LoVo (cell line): ENCODE measurements around the gene TBC1D22A.

Source experiments
- DNase-seq: peaks from one replicate; pipeline ENCODE4 v3.0.0-alpha.2; 2016; ENCODE audit warnings: low spot score

The TBC1D22A gene

DNA sequence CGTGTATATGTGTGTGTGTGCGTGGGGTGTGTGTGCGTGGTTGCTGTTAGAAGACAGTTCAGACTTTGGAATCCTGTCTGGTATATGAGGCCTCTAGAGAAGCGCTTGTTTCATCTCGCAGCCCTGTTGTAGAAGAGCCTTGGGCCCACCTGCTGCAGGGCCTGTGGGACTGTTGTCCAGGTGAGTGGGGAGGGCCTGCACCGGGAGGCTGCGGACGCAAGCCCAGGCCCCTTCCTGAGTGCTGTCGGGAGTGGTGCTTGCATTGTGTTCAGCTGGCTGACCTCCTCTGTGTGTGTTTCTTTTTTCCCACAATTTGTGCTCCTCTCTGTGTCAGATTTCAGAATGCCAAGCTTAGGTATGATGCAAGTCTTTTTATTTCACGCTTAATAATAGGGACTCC lies 128.4 kb downstream of the TBC1D22A start:
- DNase-seq = no peak

DNA sequence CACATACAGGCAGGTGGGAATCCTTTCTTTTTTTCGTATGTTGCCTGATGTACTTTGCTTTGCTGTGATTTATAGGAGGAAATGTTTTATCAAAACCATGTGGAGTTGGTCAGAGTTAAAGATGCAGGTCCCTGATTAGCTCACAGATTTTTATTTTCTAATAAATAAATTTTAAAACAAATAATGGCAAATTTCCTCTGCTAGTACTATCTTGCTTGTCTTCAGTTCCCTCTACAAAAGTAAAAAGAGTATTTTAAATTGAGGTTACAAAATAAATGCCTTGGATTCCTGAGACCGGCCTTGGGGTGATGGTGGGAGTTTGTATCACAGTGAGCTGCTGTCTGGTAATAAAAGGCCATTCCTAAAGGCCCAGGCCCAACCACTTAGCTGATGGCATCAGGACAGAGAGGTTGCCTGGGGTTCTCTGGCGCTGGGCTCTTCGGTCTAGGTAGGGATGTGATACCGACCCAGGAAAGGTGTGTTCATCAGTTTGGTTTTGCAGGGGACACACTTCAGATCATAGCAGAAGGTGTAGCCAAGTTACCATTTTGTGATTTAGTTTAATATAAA lies 129.0 kb downstream of the TBC1D22A start:
- DNase-seq = no peak

DNA sequence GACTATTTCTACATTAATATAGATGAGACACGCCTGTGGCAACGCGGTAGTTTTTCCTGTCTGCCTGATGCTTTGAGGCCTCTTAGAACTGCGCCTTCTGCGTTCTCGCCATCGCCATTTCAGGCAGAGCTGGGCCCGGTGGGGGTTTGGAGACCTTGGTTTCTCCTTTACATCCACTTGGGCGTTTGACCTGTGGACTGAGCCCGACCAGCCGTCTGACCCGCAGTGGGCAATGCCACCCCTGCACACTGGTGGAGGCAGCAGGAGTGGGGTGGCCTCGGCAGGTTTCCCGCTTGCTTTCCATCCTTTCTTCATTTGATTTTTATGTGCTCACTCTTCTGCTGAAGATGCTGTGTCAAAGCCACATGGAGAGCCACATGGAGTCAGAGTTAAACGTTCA lies 130.4 kb downstream of the TBC1D22A start:
- no peak for DNase-seq

DNA sequence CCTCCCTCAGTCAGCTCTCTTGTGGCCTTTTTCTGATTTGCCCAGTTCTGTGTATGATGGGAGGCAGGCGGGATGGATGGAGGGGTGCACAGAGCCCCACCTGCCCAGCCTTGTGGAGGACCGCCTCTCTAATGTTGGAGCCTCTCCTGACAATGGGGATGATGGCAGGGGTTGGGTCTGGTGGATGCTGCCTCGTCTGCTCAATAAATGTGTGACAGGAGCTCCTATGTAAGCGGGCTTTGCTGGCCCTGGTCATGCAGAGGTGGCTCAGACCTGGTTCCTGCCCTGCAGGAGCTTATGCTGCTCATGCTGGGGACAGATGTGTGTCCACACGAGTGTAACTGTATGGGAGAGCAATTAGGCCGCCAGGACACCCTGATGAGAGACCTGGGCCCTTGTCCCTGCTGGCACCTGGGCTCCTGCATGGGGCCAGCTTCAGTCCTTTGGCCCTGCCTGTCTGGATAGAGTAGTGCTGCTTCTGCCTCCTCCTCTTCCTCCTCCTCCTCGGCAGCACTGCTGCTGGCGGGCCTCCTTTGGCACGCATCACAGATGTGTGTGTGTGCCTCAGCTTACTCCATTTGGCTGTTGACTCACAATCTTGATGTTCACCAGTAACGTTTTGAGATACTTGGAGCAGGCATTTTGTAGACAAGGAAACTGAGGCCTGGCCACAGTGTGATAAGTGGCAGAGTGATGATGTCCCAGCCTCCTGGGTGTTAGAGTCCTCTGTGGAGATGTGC lies 131.0 kb downstream of the TBC1D22A start:
- no peak for DNase-seq

DNA sequence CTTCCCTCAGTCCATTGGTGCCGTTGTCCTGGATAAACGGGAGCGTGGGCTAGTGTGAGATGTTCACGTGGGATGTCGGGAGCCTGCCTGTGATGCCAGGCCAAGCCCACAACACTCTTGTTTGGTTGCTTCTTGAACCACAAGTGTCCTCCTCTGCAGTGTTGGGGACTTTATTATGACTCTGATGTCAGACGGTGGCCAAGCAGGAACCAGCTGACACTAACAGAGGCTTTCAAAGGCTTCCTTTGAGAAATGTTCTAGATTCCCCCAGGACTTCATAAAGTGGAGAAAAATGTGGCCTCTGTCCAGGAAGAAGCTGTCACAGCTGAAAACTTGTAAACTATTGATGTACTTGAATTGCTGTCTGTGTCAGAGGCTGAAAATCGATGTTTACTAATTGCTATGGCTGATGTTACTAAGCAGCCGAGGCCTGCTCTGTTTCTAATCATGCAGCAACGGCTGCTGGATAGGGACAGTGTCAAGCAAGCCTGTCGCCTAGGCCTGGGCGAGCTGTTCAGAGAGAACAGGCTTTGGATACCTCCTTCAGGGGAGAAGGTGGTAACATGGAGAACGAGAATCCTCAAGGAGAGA lies 131.7 kb downstream of the TBC1D22A start:
- no peak for DNase-seq

DNA sequence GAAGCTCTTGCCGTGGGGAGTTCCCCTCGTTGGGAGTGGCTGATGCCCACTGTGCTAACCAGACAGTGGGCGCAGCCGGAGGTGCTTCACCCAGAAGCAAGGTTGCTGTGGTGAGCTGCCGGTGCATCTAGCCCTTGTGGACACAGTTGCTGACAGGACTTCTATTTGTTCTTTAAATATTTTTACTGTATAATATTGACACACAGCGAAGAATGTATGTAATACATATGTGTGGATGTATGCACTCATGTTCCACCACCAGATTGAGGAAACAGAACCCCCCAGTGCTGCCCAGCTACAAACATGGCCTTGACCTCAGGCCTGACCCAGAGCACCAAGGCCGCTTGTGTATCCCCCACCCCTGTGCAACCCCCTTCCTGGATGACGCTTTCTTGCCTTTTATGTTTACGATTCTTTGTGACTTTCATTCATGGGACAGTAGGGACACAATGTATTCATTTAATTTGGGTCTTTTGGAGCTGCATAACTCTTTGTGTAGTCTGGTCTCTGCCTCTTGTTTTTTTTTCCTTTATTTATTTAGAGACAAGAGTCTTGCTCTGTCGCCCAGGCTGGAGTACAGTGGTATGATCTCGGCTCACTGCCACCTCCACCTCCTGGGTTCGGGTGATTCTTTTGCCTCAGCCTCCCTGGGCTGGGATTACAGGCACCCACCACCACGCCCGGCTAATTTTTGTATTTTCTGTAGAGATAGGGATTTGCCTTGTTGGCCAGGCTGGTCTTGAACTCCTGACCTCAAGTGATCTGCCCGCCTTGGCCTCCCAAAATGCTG lies 132.6 kb downstream of the TBC1D22A start:
- no peak for DNase-seq

DNA sequence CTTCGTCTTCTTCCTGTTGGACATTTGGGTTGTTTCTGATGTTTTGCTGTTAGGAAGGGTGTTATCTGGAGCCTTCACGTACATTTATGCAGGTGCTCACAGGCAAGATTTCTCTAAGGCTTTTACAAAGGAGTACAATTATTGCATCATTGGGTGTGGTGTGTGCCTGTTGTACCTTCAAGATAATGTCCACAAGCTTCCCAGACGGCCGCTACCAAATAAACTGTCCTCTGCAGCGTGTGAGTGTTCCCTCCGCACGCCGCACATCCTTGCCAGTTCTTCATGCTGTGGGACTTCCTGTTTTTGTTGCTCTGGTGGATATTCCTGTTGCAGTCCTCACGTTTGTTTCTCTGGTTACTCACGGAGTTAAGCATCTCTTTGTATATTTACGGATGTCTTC lies 133.3 kb downstream of the TBC1D22A start:
- DNase-seq = no peak

DNA sequence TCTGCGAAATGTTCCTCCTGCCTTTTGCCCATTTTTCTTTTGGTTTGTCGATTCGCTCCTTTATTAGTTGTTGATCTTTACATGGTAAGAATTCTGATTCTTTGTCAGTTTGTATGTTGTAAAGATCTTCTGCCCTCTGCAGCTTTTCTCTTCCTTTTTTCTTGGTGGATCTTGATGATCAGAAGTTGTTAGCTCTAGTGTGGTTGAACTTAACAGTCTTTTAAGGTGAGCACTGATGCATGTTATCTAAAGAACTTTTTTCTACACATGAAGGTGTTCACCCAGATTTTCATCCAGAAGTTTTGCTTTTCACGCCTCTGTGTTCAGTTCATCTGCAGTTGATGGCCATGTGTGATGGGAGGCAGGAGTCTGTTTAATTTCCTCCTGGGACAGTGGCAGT lies 133.7 kb downstream of the TBC1D22A start:
- no peak for DNase-seq

DNA sequence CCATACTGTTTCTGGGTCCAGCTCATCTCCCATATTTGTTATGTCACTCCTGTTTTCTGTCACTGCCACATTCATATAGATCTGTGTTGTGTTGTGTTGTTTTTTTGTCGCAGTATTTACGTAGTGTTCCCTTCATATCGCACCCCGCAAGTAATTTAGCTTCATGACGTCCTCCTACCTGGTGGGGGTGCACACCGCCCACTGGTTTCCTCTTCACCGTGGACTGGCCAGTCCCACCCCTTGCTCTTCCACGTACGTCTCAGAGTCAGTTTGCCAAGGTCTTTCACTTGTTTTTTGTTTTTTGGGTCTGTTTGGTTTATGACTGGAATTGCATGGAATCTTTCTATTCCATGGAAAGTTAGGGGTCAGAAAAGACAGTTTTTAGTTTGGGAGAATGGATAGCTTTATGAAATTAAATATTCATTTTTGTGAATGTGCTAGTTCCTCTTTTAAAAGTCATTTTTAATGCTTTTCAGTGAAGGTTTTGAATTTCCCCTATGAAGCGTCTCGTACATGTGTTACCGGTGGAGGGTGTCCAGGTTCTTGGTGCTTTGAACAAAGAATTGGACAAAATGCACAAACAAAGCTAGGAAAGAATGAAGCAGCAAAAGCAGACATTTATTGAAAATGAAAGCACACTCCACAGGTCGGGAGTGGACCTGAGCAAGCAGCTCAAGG lies 134.3 kb downstream of the TBC1D22A start:
- no peak for DNase-seq

DNA sequence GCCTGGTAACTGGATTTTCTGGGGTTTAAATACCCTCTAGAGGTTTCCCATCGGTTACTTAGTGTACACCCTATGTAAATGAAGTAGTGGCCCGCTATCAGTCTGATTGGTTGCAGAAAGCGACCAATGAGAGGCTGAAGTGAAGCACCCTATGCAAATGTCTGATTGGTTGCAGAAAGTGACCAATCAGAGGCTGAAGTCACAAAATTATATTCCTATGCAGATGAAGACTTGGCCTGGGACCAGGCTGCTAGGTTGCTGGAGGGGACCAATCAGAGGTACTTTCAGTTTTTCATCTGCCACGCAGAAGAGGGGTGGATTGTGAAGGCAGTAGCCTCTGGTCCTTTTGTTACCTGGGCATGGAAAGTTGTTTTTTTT lies 134.8 kb downstream of the TBC1D22A start:
- DNase-seq = no peak

DNA sequence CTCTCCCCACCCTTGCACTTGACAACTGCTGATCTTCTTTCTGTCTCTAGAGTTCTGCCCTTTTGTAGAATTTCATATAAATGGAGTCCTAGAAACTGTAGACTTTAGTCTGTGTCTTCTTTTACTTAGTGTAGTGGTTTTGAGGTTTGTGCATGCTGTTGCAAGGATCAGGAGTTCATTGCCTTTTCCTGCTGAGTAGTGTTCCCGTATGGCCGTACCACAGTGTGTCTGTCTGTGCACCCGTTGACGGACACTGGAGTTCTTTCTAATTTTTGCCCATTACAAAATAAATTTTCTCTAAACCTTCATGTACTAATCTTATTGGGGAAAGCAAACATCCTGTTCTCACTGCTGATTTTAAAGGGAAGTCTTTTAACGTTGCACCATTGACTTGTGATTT lies 138.1 kb downstream of the TBC1D22A start:
- no peak for DNase-seq

DNA sequence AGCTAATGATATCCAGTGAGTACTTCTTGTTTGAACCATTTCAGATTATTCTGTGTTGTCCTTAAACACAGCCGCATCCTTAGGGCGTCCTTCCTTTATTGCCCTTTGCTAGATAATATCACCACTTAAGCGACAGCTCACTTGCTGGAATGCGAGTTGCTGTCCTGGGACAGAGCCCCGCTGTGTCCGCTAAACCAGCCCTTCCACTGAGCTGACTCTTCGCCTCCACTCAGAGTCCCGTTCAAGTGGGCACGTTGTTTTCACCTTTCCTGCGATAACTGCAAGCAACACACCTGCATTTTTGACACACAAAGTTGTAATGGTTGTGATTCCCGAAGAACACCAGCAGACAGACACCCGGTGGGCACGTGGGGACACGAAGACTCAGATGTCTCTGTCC lies 140.0 kb downstream of the TBC1D22A start:
- no peak for DNase-seq

DNA sequence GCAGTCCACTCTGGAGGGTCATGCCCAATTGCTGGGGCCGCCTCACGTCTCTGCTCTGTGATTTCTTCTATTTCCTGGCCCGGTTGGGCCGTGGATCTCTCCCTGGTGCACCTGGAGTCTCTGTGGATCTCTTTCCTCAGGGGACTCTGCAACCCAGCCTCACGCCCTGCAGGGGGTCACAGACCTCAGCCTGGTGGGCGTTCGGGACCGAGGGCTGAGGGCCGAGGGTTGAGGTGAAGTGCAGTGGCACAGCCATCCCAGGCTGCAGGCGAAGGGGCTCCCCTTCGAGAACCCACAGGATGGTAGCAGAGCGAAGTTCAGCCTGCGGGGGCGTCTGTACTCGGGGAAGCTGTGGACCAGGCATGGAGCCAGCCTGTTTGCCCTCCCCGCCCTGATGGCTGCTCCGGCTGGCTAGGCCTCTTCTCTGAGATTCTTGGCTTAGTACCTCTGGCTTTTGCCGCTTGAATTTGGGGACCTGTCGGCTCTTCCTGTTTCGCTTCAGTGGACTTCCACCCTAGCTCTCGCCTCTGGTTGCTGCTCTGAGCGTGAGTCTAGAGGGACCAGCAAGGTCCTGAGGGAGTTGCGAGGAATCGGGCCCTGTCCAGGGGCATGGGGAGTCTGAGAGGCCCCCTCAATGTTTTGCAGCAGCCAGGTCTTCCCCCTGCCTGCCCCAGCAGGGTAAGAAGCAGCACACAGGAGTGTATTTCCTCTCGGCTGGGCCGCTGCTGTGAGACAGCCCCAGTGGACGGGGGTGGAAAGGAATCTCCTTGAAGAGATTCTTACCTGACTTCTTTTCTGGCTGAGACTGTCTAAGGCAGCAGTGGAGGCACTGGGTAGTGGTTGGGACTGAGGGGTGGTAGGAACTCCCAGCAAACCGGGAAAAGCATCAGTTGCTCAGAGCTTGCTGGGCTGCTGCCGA lies 140.8 kb downstream of the TBC1D22A start:
- no peak for DNase-seq

DNA sequence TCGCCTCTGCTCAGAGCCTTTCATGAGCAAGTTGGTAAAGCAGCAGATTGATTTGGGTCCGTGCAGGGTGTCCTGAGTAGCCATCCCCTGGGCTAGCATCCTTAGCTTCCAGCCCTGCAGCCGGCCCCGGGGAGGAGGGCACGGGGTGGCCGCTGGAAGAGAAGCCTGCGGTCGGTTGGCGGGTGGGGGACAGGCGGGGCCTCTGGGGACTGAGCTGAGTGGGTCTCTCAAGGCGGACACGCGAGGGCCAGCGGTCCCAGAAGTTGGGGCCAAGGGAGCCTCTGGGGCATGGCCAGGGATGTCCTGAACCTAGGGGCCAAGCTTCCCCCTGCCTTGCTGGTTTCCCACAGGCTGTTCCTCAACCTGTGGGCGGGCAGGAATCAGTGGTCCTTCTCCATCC lies 143.0 kb downstream of the TBC1D22A start:
- DNase-seq = no peak

DNA sequence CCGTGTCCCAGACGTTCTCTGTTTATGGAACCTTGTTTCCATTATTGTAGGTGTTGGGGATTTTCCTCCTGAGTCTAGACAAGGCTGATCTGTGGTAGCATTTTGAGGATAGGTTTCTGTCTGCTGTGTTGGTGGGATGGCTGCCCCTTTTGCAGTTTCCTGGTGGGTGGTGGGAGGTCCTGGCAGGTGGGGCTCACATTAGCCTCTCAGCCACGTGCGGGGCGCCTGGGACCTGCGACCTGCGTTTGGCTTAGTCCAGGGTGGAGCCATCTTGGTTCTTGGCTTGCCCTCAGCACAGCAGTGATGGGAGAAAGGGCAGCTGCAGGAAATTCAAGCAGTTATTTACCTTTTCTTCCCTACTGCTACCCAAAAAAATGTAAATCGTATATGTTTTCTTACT lies 143.4 kb downstream of the TBC1D22A start:
- no peak for DNase-seq

DNA sequence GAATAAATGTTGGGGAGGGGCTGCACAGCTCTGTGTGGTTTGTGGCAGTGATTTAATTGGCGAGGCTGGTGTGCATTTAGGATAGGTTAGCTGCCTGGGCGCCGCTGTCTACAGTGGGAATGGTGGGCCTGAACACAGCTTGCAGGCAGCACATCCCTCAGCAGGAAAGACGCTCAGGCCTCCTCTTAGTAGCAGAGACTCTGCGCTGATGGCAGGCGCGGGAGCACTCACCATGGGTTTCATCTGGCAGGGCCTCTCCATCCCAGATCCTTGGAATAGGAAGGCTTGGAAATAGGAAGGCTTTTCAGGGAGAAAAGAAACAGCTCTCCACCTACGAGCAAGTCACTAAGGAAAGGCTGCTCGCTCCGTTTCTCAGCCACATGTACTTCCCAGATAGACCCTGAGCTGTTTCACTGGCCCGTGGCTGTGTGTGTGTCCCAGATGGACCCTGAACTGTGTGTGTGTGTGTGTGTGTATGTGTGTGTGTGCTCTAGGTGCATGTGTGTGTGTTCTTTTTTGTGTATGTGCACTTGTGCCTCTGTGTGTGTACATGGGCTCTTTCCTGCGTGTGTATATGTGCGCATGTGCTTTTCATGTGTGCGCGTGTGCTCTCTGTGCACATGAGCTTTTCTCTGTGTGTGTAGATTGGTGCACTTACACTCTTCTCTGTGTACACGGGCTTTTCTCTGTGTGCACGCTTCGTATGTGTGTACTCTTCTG lies 144.0 kb downstream of the TBC1D22A start:
- DNase-seq = no peak

DNA sequence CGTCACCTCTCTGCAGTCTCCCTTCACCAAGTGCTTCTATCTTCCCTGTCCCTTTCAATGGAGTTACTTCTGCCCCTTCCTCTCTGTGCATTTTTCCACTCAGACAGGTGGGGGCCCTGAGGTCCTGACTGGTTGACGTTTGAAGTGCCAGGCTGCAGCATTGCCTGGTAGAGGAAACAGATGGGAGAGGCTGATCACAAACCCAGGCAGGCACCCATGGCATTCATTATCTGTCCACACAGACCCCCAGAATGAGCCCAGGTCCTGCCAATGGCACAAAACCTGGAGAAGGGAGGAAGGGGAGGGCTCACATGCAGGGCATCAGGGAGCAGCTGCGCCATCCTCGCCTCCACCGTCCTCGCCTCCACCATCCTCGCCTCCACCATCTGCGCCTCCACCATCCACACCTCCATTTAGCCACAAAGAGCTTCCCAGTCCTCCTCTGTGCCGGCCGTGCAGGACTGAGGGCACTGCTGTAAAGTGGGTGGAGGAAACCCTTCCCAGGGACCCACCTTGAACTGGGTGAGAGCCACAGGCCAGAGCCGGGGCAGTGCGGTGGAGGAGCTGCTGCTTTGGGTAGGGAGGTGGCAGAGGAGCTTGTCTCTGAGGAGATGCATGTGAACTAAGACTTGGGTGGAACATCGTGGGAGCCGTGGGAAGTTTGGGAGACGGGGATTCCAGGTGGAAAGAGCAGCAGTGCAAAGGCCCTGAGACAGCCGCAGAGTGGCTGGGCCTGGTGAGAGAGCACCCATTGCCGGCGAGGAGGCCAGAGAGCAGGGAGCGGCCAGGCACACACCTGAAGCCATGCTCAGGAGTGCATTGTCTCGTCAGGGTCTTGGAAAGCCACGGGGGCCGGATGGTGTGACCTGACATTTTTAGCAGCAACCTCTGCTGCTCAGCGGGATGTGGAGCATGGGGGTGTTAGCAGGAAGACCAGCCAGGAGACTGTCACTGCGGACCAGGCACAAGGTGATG lies 145.1 kb downstream of the TBC1D22A start:
- no peak for DNase-seq

DNA sequence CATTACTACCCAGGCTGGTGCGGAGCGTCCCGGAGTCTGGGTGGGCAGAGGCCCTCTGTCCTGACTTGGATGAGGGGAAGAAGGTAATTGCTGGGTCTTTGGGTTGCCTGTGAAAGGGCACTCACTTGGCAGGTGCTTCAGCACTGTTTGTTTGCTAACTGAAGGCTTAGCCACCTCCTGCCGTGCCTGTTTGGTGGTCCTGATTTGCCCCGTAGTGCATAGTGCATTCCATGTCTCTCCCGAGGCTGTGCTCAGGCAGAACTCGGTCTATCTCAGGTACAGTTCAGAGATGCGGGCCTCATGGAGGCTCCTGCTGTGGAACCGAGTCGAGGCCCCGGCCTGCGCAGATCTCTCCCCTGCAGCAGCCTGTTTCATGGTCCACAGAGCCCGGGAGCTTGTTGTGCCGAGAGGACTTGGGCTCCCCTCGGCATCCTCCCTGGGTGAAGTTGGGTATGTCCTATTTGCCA lies 146.2 kb downstream of the TBC1D22A start:
- no peak for DNase-seq
